Measurements from ENCODE around the gene RAPGEF2.

DNA sequence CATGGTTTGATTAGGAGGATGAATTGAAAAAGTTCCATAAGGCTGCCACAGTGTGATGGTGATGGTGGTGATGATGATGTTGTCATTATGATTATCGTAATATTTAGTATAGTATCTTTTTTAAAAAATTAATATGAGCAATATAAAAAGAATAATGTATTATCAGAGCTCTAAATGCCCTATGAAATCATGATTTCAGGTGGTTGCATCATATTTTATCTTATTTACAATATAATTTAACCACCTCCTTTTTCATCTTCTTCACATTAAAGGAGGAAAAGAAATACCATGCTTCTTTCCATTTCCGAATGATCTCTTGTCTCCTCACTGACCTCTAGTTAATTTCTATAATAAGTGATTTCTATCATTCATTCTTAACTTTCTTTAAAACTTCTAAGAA lies 225.9 kb downstream of the RAPGEF2 start:
- TF ChIP-seq PAX8 (IDR thresholded peaks at IDR 0.05) (no peak), CHD4 (IDR thresholded peaks at IDR 0.05) (no peak), CREB1 (IDR thresholded peaks at IDR 0.05; ENCODE audit: low read depth) (no peak), POLR2AphosphoS5 (IDR thresholded peaks at IDR 0.05; ENCODE audit: low read length) (no peak), YY1 (IDR thresholded peaks at IDR 0.05; ENCODE audit: low read depth, low read length) (no peak), HDAC6 (IDR thresholded peaks at IDR 0.05; ENCODE audit: unreplicated experiment) (no peak)
- TF ChIP-seq, protein P1, sequence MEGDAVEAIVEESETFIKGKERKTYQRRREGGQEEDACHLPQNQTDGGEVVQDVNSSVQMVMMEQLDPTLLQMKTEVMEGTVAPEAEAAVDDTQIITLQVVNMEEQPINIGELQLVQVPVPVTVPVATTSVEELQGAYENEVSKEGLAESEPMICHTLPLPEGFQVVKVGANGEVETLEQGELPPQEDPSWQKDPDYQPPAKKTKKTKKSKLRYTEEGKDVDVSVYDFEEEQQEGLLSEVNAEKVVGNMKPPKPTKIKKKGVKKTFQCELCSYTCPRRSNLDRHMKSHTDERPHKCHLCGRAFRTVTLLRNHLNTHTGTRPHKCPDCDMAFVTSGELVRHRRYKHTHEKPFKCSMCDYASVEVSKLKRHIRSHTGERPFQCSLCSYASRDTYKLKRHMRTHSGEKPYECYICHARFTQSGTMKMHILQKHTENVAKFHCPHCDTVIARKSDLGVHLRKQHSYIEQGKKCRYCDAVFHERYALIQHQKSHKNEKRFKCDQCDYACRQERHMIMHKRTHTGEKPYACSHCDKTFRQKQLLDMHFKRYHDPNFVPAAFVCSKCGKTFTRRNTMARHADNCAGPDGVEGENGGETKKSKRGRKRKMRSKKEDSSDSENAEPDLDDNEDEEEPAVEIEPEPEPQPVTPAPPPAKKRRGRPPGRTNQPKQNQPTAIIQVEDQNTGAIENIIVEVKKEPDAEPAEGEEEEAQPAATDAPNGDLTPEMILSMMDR (IDR thresholded peaks at IDR 0.05 in 2 of 3, conservative IDR thresholded peaks at IDR 0.05 in 1 of 3; ENCODE audit: control insufficient read depth in 2 of 3, extremely low read depth in 1 of 3, insufficient read depth in 1 of 3, low read depth in 3 of 3, low read length in 3 of 3) = no peak
